ENCODE measurements around the gene DMD.
"Not testable (repeated sequence)": the region's sequence is repeated elsewhere in the genome, so short reads cannot be mapped to it uniquely, and the experiment has no call there.

DMD gene

GRCh38 chrX:33128048-33128805 is 83.1 kb downstream of the DMD start:
- DNase-seq (ENCODE audit: insufficient read length, low spot score) (no peak), FAIRE-seq (no peak)
- TF ChIP-seq POLR2A (IDR thresholded peaks at IDR 0.05; ENCODE audit: low read depth, low read length) = no peak

DNA sequence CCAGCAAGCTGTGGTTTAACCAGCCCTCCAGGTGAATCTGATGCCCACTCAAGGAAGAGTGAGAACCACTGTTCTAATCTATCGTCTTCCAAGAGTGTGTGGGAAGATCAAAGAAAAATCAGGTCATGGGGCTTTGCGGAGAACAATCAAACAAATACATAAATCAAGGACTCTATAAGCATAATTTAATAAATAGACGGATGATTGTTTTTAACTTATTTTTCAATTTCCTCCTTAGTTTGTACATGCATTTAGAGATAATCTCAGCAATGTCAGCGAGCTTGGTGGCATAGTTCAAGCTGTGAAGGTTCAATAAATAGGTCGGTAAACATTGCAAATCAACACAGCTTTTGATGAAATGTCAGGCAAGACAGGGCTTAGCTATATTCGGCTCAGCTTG is 84.9 kb downstream of the DMD start:
- no peak for FAIRE-seq
- no peak for TF ChIP-seq POLR2A (IDR thresholded peaks at IDR 0.05; ENCODE audit: low read depth, low read length)
- DNase-seq (ENCODE audit: insufficient read length, low spot score) = no peak

GRCh38 chrX:33109858-33110257 is 101.5 kb downstream of the DMD start:
- no peak for TF ChIP-seq POLR2A (IDR thresholded peaks at IDR 0.05; ENCODE audit: low read depth, low read length)
- DNase-seq (ENCODE audit: insufficient read length, low spot score) (no peak), FAIRE-seq (no peak)

DNA sequence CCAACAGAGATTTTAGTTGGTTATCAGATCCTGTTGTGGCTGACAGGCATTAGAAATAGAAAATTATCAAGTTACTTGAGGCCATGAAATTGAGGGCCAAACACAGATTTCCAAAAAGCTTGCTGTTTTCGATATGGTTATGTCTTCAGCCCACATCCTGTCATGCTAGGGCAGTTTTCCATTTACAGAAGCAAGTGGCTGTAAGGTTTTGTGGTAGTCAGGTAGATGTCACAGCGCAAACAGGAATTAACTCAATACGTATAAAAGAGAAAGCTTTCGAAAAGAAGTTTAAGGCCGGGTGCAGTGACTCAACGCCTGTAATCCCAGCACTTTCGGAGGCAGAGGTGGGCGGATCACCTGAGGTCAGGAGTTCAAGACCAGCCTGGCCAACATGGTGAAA is 104.6 kb downstream of the DMD start:
- no peak for TF ChIP-seq POLR2A (IDR thresholded peaks at IDR 0.05; ENCODE audit: low read depth, low read length)
- FAIRE-seq (no peak), DNase-seq (ENCODE audit: insufficient read length, low spot score) (no peak)

DNA sequence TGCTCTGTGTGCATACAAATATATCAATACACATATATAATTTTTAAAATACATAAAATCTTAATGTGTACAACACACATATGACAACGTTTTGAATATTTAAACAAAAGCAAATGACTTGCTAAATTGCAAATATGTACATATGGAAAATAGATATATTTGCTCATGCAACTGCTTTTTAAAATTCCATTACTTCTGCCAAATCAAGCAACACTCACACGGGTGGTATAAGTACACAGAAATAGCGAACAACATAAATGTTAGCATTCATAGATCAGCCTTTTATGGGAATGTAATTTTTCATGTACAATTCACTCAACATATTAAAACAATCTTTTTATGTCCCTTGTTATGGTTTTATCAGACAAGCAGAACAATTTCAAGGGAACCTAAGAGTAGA is 116.3 kb downstream of the DMD start:
- no peak for DNase-seq (ENCODE audit: insufficient read length, low spot score)
- no peak for TF ChIP-seq POLR2A (IDR thresholded peaks at IDR 0.05; ENCODE audit: low read depth, low read length)
- no peak for FAIRE-seq

DNA sequence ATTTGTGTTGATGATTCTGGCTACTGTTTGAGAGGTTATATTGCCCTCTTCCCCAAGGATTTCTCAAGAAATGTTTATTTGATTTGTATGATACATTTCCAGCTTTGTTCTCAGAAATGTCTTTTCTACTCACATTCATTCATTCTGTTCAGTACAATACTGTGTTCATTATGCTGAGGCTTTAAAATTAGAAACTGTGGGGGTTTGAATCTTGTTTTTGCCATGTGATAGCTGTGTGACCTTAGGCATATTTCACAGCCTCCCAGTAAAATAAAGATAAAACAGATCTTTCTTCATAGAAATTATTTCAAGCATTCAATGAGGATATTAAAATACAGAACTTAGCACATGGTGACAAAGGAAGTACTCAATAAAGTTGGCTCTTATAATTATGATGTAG is 123.9 kb downstream of the DMD start:
- FAIRE-seq (no peak), DNase-seq (ENCODE audit: insufficient read length, low spot score) (no peak)
- no peak for TF ChIP-seq POLR2A (IDR thresholded peaks at IDR 0.05; ENCODE audit: low read depth, low read length)

- no peak for FAIRE-seq
- TF ChIP-seq POLR2A (IDR thresholded peaks at IDR 0.05; ENCODE audit: low read depth, low read length) = no peak
- DNase-seq (ENCODE audit: insufficient read length, low spot score) = no peak
These were observed 124.5 kb downstream of the DMD start for GRCh38 chrX:33086886-33087285.

DNA sequence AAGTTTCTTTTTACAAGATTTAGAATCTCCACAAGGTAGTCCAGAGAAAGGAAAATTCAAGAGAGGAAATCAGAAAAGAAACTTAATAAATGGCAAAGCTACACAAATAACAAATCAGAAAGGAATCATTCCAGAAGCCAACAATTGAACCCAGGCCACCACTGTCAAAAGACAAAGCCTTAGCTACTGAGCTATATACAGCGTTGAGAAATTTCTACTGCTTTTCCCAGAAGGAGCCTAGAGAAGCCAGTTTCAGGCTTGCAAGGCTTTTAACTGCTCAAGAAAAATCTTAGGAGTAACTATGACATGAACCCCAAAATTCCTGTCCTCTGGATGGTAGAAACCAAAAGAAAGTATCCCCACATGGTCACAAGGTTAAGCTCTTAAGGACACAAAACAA is 129.0 kb downstream of the DMD start:
- no peak for FAIRE-seq
- TF ChIP-seq POLR2A (IDR thresholded peaks at IDR 0.05; ENCODE audit: low read depth, low read length) = no peak
- DNase-seq (ENCODE audit: insufficient read length, low spot score) = no peak

- DNase-seq (ENCODE audit: insufficient read length, low spot score) = no peak
- no peak for FAIRE-seq
- TF ChIP-seq POLR2A (IDR thresholded peaks at IDR 0.05; ENCODE audit: low read depth, low read length) = no peak
These were observed 133.1 kb downstream of the DMD start for GRCh38 chrX:33078273-33078672.

DNA sequence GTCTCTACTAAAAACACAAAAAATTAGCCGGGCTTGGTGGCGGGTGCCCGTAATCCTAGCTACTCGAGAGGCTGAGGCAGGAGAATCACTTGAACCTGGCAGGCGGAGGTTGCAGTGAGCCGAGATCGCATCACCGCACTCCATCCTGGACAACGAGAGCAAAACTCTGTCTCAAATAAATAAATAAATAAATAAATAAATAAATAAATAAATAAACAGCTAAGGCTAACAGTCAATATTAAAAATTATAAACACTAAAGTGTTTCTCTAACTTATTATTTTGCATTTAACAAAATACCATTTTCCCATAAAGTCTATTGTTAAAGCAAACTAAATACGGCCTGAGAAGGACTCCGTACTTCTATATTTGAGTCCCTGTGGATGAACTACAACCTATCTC is 137.7 kb downstream of the DMD start:
- DNase-seq (ENCODE audit: insufficient read length, low spot score); FAIRE-seq: not testable (repeated sequence)

DNA sequence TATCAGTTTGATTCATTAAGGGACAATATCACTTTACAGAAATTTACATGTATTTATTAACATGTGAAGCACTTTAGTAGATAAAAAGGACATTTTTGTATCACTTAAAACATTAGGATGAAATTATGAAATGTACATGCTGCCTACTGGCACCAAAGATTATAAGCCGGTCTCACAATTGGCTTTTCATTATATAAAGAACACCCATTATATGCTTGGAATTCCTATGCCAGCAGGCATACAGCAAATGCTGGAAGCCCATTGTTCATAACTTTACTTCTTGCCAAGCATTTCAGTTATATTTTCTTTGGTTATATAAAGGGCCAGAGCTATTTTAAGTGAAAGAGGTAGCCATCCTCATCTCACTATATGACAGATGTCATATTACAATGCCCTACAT is 145.9 kb downstream of the DMD start:
- TF ChIP-seq POLR2A (IDR thresholded peaks at IDR 0.05; ENCODE audit: low read depth, low read length) = no peak
- FAIRE-seq = no peak

GRCh38 chrX:33062041-33062440 is 149.3 kb downstream of the DMD start:
- TF ChIP-seq POLR2A (IDR thresholded peaks at IDR 0.05; ENCODE audit: low read depth, low read length) = no peak
- FAIRE-seq (no peak), DNase-seq (ENCODE audit: insufficient read length, low spot score) (no peak)

More for the DNA sequence above, 145.9 kb downstream of the DMD start:
- no peak for DNase-seq (ENCODE audit: insufficient read length, low spot score)

DNA sequence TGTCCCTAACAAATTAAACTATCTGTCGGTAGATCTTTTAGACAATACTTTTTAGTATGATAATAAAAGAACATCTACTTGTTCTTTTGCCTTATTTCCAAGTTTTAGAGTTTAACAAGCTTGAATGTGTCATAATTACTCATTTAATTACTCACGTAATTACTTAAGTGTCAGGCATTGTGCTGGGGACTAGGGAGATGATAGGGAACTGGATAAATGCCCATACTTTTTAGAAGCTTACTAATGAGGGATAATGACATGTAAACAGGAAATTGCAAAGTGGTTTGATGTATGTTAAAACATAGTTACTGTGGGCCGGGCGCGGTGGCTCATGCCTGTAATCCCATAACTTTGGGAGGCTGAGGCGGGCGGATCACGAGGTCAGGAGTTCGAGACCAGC is 158.3 kb downstream of the DMD start:
- no peak for TF ChIP-seq POLR2A (IDR thresholded peaks at IDR 0.05; ENCODE audit: low read depth, low read length)
- FAIRE-seq = no peak
- DNase-seq (ENCODE audit: insufficient read length, low spot score) = no peak

GRCh38 chrX:33045882-33046281 is 165.5 kb downstream of the DMD start:
- TF ChIP-seq POLR2A (IDR thresholded peaks at IDR 0.05; ENCODE audit: low read depth, low read length) = no peak
- FAIRE-seq = no peak
- no peak for DNase-seq (ENCODE audit: insufficient read length, low spot score)

DNA sequence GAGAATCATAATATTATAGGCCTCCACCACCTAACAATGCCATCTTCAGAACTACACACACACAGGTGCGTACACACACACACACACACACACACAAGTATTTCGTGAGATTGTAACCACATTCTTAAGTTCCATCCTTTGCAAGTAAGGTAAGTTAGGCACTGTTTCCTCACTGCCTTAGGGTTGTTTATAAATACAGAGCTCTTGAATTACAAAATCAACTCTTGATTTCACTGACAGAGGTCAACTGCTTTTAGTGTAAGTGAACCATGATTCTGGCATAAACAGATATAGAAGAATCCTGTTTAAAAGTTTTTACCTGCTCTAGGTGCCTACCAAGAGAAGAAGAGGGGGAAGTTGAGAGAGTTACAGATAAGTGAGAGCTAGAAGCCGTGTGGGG is 166.1 kb downstream of the DMD start:
- FAIRE-seq = no peak
- DNase-seq (ENCODE audit: insufficient read length, low spot score) = no peak
- no peak for TF ChIP-seq POLR2A (IDR thresholded peaks at IDR 0.05; ENCODE audit: low read depth, low read length)

- no peak for TF ChIP-seq POLR2A (IDR thresholded peaks at IDR 0.05; ENCODE audit: low read depth, low read length)
- no peak for DNase-seq (ENCODE audit: insufficient read length, low spot score)
- FAIRE-seq = no peak
These were observed 170.2 kb downstream of the DMD start for GRCh38 chrX:33041141-33041540.

All from H54 (cell line).